Stimulated activated CD4-positive, alpha-beta T cell treated with anti-CD3 and anti-CD28 coated beads, Interleukin-1b, Interleukin-23, amount 100 ng/mL, for 4 hours (primary cell): ENCODE data around the gene RFX3.

Experiments
- DNase-seq, 2 donors: peaks; one replicate each; pipeline ENCODE4 v3.0.0-alpha.2; 2020; ENCODE audit warnings: low read depth in 2 of 2

The RFX3 gene

GRCh38 chr9:3513265-3513818, 12.5 kb downstream of the RFX3 start:
- no peak for DNase-seq

DNA sequence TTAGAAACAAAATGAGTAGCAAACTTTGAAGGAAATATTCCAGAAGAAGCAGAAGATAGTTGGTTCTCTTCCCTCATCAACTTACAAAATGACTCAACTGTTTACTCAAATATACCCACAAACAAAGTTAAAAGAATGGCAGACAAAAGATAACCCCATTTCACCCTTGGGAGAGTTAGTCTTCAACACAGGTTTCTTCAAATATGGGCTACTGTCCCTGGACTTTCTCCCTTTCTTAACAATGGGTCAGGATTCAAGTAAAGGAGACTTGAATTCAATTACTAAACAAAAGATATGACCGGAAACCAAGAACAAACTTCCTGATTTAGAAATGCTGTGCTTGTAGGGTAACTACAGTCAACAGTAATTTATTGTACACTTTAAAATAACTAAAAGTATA, 14.2 kb downstream of the RFX3 start:
- DNase-seq = no peak

DNA sequence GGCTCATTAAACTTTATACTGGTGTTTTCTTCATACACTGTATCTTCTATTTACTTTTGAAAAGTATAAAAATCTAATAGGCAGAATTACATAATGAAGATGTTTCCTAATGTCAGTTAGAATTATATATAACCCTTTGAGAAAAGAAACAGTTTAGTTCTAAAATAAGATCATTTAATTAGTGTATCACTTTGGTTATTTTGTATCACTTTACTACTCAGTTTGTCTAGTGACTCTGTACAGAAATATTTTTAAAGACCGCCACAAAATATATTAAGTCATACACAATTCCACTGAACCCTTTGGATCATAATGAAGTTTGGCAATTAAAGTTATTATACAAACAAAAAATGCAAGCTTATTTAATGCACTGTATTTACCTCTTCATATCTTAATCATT, 15.0 kb downstream of the RFX3 start:
- DNase-seq = no peak

GRCh38 chr9:3509926-3510325, 15.9 kb downstream of the RFX3 start:
- no peak for DNase-seq

DNA sequence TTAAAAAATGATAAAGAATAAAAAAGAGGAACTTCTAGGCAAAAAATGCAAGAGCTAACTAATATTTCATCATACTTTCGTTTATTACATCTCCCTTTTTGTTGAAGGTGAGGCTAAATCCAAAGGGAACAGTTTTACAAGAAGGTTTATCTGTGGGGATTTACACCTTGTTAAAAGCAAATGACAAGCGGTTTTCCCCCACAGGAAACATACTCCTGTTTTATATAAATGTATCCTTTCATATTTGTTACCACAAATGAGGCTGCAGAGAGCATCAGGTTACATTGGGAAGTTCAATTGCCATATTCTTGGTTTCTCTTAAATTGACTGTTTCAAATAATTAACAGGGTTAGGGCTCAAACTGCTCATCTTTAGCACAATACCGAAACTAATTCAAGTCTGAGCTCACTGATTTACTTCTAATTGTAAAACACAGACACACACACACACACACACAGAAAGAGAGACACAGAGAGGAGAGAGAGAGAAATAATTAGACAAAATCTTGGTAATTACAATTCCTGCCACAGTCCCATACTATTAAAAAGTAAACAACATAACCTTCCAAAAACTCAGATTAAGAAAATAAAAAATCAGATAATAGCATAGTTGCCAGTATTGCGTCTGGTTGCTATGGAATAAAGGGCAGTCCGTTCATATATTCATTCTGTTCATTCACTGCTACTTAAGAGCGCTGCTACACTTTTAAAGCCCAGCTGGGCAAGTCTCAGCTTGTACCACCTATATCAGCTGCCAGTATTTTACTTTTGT, 17.1 kb downstream of the RFX3 start:
- no peak for DNase-seq

- no peak for DNase-seq
Observed at GRCh38 chr9:3508078-3508431, 17.7 kb downstream of the RFX3 start.

DNA sequence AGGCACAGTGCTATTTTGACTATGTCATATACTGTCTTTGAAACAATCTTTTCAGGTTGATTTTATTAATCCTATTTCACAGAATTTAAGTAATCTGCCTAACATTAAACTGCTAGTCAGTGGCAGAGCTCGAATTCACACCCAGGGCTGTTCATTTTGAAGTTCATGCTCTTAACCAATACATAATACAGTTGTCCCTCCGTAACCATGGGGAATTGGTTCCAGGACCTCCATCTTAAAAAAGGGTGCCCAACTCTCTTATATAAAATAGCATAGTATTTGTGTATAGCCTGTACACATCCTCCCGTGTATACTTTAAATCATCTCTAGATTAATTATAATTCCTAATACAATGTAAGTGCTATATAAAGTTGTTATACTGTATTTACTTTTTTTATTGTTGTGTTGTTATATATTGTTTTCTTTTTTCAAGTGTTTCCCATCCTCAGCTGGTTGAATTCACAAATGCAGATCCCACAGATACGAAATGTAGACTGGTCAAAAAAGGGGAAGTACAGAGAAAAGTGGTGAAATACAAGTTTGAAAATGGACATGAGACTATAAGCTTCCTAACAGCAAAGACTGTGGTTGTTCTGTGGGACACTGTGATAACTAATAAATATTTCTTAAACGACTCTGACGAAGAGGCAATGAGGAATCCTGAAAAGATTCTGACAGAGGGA, 18.3 kb downstream of the RFX3 start:
- no peak for DNase-seq

- no peak for DNase-seq
Observed at GRCh38 chr9:3506164-3506563, 19.6 kb downstream of the RFX3 start.

DNA sequence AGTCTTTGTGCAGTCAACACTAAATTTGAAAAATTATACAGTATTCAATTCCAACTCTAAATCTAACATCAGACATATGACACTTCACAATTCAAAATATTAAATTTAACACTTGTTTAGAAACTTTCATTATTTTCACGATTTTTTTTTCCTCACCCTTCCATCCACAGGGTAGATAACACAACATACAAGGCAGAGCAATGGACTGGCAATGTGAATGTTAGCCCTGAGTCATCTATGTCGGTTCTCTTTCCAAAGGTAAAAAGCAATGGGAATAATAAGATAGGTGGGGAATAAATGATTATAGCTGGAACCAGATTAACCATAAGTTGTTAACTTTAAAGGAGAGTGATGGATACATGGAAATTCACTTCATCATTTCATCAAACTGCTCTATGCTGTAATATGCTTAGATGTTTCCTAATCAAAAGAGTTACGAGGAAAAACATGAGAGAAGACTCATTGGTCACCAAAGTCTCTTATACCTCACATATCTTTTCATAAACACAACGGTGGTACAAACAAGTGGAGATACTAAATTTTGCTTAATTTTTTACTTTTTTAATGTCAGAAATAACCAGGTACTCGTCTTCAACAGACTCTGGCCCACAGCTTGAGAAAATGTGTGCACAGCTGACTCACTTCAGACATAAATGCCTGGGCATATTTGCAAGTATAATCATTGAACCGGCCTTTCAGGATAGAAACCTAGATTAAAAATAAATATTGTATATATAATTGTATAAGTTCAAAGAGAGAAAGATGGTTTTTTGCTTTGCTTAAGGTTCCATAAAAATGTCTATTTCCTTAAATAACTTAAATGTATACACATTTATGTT, 23.0 kb downstream of the RFX3 start:
- no peak for DNase-seq

DNA sequence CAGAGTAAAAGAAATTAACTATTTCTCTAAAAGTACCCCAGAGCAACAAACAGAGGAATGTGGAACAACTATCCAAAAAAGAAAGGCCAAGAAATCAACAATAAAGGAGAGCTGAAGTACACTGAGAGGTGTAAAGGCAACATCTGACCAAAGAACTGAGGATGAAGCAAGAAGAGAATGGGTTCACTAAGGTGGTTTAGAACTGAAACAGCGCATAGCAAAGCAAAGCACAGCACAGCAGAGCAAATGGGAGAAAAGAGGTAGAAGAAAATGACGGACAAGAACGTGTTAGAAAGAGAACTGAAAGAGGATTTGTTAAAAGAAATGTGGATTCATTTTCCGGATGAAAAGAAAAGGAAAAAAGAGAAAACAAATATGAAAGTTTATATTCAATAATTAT, 25.8 kb downstream of the RFX3 start:
- DNase-seq = no peak

DNA sequence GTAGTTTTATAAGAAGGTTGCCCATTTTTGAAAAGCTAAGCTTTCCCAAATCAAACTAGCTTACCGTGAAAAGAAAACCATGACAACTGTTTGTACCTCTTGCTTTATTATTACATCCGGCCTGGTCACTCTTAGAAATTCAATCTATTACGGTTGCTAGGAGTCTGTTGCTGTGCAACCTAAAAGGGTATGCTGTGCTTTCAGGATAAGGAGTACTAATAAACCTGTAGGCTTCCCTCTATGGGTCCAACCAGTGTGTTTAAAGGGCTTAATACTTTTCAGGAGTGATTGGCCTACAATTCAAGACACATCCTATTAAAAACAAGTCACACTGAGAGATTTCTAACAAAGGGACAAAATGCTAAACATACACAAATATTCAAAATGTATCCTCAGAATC, 27.1 kb downstream of the RFX3 start:
- no peak for DNase-seq

GRCh38 chr9:3497857-3498256, 27.9 kb downstream of the RFX3 start:
- DNase-seq = no peak

DNA sequence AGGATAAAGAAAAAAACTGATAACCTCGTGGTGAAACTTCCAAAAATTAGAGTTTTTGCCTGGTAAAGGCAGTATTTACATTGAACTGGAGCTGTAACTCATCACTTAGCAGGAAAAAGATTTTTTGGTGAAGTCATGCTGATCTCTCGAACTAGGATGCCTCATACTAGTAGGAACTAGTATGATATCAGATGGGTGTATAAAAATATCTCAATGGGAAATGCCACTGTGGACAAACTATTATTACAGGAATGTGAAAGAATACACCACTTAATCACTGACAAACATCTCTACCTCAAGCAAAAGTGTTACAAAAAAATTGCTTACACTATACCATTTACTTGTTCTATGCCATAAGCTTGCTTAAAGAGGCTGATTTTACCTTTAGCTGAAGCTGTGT, 28.4 kb downstream of the RFX3 start:
- DNase-seq = no peak

DNA sequence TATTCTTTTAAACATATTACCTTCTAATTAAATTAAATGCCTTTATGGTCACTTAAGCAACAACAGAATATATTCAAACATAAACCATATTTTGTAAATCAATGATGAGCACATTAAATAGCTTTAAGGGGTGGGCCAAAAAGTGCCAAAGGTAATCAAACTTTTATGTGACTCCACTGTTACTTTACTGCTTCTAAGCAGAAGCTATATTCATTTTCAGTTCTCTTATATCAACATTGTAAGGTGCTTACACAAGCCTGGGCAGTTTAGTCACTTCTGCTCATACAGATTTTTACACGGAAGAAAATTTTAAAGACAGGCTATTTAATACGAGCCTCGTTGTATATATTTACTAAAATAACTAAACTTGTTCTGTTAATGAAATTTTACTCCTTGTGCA, 29.9 kb downstream of the RFX3 start:
- DNase-seq = no peak

- DNase-seq = no peak
Observed at GRCh38 chr9:3492214-3492613, 33.6 kb downstream of the RFX3 start.

- no peak for DNase-seq
Observed at GRCh38 chr9:3491450-3491849, 34.4 kb downstream of the RFX3 start.

GRCh38 chr9:3490957-3491356, 34.8 kb downstream of the RFX3 start:
- no peak for DNase-seq

GRCh38 chr9:3482578-3482977, 43.2 kb downstream of the RFX3 start:
- no peak for DNase-seq

- DNase-seq = no peak
Observed at GRCh38 chr9:3480353-3480655, 45.5 kb downstream of the RFX3 start.

- no peak for DNase-seq
Observed at GRCh38 chr9:3479514-3480352, 46.1 kb downstream of the RFX3 start.

GRCh38 chr9:3478549-3478953, 47.2 kb downstream of the RFX3 start:
- DNase-seq = no peak
